Pancreas (tissue), 10 donors: ENCODE measurements around the gene TMEM165. TPM values are rescaled to one million over a fixed set of nuclear protein-coding genes. Genes with fewer than 3 reads are reported as not detected.
"Not testable (repeated sequence)": the region's sequence is repeated elsewhere in the genome, so short reads cannot be mapped to it uniquely, and the experiment has no call there.

ENCODE experiments used
- ATAC-seq, 4 donors: fragments of 200-7000 bp; cut with Tn5 transposase; one replicate each; pipeline versions ENCODE4 v1.8.0 to v1.9.1; 2020; ENCODE audit warnings: mild to moderate bottlenecking in 4 of 4, moderate library complexity in 4 of 4
- DNase-seq, 6 donors: peaks; one replicate each; pipeline ENCODE4 v3.0.0-alpha.2; 2020
- FAIRE-seq: peaks from 2 replicates; lab custom pipeline; 2012; peaks lifted over from hg19 to GRCh38; lab: Jason Lieb, UNC
- H3K27ac ChIP-seq, 4 donors: fragments of 200-600 bp; sonication (generic); 1 replicate in 3 of 4; 2 replicates in 1 of 4; pipeline versions ENCODE4 v1.5.0 to v1.8.0; 2020
- H3K27me3 ChIP-seq, 4 donors: fragments of 200-600 bp; one replicate each; pipeline ENCODE4 v1.8.0; 2021
- H3K36me3 ChIP-seq, 3 donors: fragments of 200-600 bp; sonication (generic) in 1 of 3; one replicate each; pipeline versions ENCODE4 v1.5.0 to v1.8.0; 2020 to 2021
- H3K4me1 ChIP-seq, 3 donors: fragments of 200-600 bp; one replicate each; pipeline ENCODE4 v1.8.0; 2021
- H3K4me3 ChIP-seq, 4 donors: fragments of 200-600 bp; sonication (generic) in 2 of 4; one replicate each; pipeline versions ENCODE4 v1.5.0 to v1.8.0; 2020 to 2021
- H3K9me3 ChIP-seq, 4 donors: fragments of 200-600 bp; one replicate each; pipeline ENCODE4 v1.8.0; 2021
- WGBS, 2 donors: extraction: QIAGEN DNeasy Blood & Tissue Kit; methylation state at CpG; one replicate each; pipeline ENCODE4 v1.1.7; 2013; 5-methylcytosine and 5-hydroxymethylcytosine counted together
- intact Hi-C, 3 donors: fragments of 100-400 bp; cut with DNase I; formaldehyde crosslinking; loops; one replicate each; pipeline versions ENCODE4 v1.11.1 to v1.14.2; 2022
- polyA plus RNA-seq, 2 donors: library from polyadenylated mRNA; stranded (reverse); fragments of 200-250 nt; gene quantifications; one replicate each; pipeline ENCODE4 v1.2.3, GENCODE V29; 2013
- total RNA-seq, 6 donors: library from RNA; stranded (reverse); fragmentation: NEBNext Ultra II Directional in 4 of 6; extraction: Animal tissue kit (Norgen Biotek cat#: 25700) in 4 of 6; gene quantifications; one replicate each; pipeline versions ENCODE4 v1.2.1 to v1.2.4, GENCODE V29; 2021 to 2023
- TF ChIP-seq, protein P1 (sequence below), 4 donors: fragments of 200-600 bp; sonication (generic) in 3 of 4; IDR thresholded peaks; one replicate each; pipeline versions ENCODE4 v1.5.0 to v1.8.0; 2021; ENCODE audit warnings: antibody characterized with exemption in 4 of 4
- donor health status: healthy with polysubstance abuse.
- donor health status: DM: no; HTN: no; CAD: no; lungs with moderate emphysema.
- donor health status: DM: no; HTN: no; CAD: no.
- donor health status: control.
- donor health status: control.
- donor health status: Bipolar disorder and iron deficiency.
- donor health status: DM: yes; HTN: yes; CAD: no.
- donor health status: DM: no; HTN: no; CAD: no.
- donor health status: DM: no; HTN: no; CAD: no.
- donor health status: DM: yes; HTN: yes; CAD: no.

Gene TMEM165
- total and polyA plus RNA-seq, 8 donors, result 24.3 to 61.6 (median 42.7) TPM

DNA sequence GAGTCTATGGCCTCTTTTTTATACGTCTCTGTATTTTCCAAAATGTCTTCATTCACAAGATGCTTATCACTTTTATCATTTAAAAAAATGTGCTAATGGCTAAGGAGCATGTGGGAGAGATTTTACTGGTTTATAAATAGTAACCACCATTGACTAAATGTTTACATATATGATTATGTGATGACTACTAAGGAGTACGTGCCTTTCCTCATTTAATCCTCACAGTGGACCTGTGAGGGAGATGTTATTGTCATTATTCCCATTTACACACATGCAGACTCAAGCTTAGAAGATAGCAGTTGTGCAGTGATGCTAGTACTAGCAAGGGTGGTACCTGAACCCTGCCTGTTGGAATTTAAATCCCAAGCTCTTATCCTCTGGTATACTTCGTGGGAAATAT lies 47.3 kb upstream of the TMEM165 start:
- Histone ChIP-seq H3K36me3 (no peaks in the 10 kb centered on the region), H3K9me3 (no peaks in the 10 kb centered on the region), H3K4me3 (no peak overlapping the region), H3K27ac (no peak overlapping the region), H3K27me3 (no peaks in the 10 kb centered on the region), H3K4me1 (peaks cover 0 to 9% (median 6%) of the 10 kb centered on the region in 3 donors)
- FAIRE-seq (no peak), DNase-seq (no peak), ATAC-seq (no peak)
- TF ChIP-seq, protein P1, sequence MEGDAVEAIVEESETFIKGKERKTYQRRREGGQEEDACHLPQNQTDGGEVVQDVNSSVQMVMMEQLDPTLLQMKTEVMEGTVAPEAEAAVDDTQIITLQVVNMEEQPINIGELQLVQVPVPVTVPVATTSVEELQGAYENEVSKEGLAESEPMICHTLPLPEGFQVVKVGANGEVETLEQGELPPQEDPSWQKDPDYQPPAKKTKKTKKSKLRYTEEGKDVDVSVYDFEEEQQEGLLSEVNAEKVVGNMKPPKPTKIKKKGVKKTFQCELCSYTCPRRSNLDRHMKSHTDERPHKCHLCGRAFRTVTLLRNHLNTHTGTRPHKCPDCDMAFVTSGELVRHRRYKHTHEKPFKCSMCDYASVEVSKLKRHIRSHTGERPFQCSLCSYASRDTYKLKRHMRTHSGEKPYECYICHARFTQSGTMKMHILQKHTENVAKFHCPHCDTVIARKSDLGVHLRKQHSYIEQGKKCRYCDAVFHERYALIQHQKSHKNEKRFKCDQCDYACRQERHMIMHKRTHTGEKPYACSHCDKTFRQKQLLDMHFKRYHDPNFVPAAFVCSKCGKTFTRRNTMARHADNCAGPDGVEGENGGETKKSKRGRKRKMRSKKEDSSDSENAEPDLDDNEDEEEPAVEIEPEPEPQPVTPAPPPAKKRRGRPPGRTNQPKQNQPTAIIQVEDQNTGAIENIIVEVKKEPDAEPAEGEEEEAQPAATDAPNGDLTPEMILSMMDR (IDR thresholded peaks at IDR 0.05), result no peak
- intact Hi-C loops, result loop anchor here in 1 of 3 donors (10.0 kb wide), 1 partner anchor 206 kb away; no protein-coding TSS in a partner anchor
- WGBS, 2 donors, result 50 to 54% methylated on average over 3 of the region's 3 CpGs

DNA sequence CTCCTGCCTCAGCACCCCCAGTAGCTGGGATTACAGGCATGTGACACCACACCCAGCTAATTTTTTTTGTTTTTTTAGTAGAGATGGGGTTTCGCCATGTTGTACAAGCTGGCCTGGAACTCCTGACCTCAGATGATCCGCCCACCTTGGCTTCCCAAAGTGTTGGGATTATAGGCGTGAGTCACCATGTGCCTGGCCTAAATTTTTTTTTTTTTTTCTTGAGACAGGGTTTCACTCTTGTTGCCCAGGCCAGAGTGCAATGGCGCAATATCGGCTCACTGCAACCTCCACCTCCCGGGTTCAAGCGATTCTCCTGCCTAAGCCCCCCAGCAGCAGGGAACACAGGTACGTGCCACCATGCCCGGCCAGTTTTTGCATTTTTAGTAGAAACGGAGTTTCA lies 44.9 kb upstream of the TMEM165 start:
- WGBS, 2 donors, result 94 to 97% methylated on average over 10 of the region's 10 CpGs
- H3K9me3 ChIP-seq, H3K36me3 ChIP-seq, H3K4me1 ChIP-seq, DNase-seq, H3K27me3 ChIP-seq, ATAC-seq, H3K27ac ChIP-seq, H3K4me3 ChIP-seq, intact Hi-C loops, FAIRE-seq: not testable (repeated sequence)

DNA sequence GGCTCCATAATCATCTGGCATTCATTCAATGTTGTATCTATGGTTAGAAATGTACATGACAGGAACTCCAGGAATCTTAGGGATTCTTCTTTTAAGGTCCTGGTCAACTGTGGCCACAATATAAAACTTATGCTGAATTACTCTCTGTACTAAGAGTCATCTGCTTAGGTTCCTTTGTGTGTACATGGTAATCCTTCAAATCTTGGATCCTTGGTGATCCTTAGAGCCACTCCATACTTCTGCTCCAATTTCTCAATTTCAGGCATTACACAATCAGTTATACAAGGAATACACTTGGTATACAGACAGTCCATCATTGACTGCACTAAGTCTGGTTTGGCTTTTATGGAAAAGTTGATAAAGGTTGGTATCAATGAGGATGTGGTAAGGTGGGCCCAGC lies 43.9 kb upstream of the TMEM165 start:
- no peak overlapping the region for H3K27ac ChIP-seq
- TF ChIP-seq, protein P1 (IDR thresholded peaks at IDR 0.05), result no peak
- no peaks in the 10 kb centered on the region for H3K36me3 ChIP-seq
- no peak overlapping the region for H3K4me3 ChIP-seq
- intact Hi-C loops, result no loop called here
- H3K4me1 ChIP-seq, result peaks cover 0 to 6% (median 5%) of the 10 kb centered on the region in 3 donors
- ATAC-seq (no peak), DNase-seq (no peak), FAIRE-seq (no peak)
- H3K27me3 ChIP-seq, result no peaks in the 10 kb centered on the region
- H3K9me3 ChIP-seq, result no peaks in the 10 kb centered on the region

DNA sequence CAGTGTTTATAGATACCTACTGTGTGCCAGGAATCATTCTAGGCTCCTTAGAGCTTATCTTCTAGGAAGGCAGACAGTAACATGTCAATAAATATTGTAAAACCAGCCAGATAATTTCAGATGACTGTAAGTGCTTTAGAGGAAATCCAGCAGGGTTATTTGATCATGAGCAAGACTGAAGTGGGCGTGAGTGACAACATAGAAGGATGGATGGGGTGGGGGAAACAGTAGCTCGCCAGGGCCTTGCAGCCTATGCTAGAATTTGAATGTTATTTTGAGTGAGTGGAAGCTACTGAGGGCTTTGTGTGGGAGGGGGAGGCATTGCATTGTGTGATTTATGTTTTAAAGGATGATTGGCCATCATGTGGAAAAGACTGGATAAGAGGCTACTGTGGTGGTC lies 43.0 kb upstream of the TMEM165 start:
- Histone ChIP-seq H3K4me1 (peaks cover 0 to 2% (median 0%) of the 10 kb centered on the region in 3 donors), H3K27me3 (no peaks in the 10 kb centered on the region), H3K36me3 (no peaks in the 10 kb centered on the region), H3K9me3 (no peaks in the 10 kb centered on the region), H3K4me3 (no peak overlapping the region), H3K27ac (no peak overlapping the region)
- TF ChIP-seq, protein P1 (IDR thresholded peaks at IDR 0.05), result no peak
- DNase-seq (no peak), FAIRE-seq (no peak), ATAC-seq (no peak)
- intact Hi-C loops, result no loop called here
- 95 to 97% methylated on average over 2 of the region's 2 CpGs for WGBS, 2 donors

DNA sequence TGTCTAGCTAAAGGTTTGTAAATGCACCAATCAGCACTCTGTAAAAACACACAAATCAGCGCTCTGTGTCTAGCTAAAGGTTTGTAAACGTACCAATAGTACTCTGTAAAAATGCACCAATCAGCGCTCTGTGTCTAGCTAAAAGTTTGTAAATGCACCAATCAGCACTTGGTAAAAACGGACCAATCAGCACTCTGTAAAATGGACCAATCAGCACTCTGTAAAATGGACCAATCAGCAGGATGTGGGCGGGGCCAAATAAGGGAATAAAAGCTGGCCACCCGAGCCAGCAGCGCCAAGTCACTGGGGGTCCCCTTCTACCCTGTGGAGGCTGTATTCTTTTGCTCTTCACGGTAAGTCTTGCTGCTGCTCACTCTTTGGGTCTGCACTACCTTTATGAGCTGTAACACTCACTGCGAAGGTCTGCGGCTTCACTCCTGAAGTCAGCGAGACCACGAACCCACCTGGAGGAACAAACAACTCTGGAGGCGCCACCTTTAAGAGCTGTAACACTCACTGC lies 42.5 kb upstream of the TMEM165 start:
- H3K27me3 ChIP-seq, H3K27ac ChIP-seq, intact Hi-C loops, DNase-seq, H3K4me1 ChIP-seq, ATAC-seq, H3K36me3 ChIP-seq, H3K4me3 ChIP-seq, H3K9me3 ChIP-seq, FAIRE-seq: not testable (repeated sequence)
- WGBS, 2 donors, result 93 to 98% methylated on average over 13 of the region's 13 CpGs

DNA sequence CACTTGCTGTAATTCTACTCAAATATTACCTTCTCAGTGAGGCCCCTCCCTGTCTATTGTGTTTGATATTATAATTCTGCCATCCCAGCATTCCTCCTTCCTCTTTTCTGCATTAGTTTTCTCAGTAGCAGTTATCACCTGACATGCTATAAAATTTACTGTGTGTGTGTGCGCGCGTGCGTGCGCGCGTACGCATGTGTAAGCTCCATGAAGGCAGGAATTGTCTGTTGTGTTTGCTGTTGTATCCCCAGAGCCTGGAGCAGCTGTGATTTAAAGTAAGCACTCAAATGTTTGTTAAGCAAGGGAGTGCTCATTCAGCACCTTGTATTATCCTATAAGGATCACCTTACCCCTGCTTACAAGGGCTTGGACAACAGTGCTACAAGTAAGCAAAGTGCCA lies 41.1 kb upstream of the TMEM165 start:
- Histone ChIP-seq H3K4me3 (no peak overlapping the region), H3K9me3 (no peaks in the 10 kb centered on the region), H3K36me3 (no peaks in the 10 kb centered on the region), H3K27ac (no peak overlapping the region), H3K27me3 (no peaks in the 10 kb centered on the region), H3K4me1 (no peaks in the 10 kb centered on the region)
- ATAC-seq (no peak), FAIRE-seq (no peak), DNase-seq (no peak)
- 92 to 93% methylated on average over 8 of the region's 8 CpGs for WGBS, 2 donors
- intact Hi-C loops, result no loop called here
- TF ChIP-seq, protein P1 (IDR thresholded peaks at IDR 0.05), result no peak
